ENCODE measurements around the gene C1orf159. TPM values are rescaled to one million over a fixed set of nuclear protein-coding genes. Genes with fewer than 3 reads are reported as not detected.

C1orf159 gene
- total RNA-seq, 2 donors from 2014 or later, result 4.4 to 4.6 TPM

GRCh38 chr1:1088029-1088800 lies 27.7 kb downstream of the C1orf159 start:
- H3K27ac ChIP-seq, result no peak overlapping the region
- no peak for DNase-seq (ENCODE audit: low spot score)
- no peaks in the 10 kb centered on the region for H3K9me3 ChIP-seq
- no peaks in the 10 kb centered on the region for H3K27me3 ChIP-seq
- H3K4me1 ChIP-seq, result no peaks in the 10 kb centered on the region
- no peak overlapping the region for H3K4me3 ChIP-seq
- no peaks in the 10 kb centered on the region for H3K36me3 ChIP-seq
- TF ChIP-seq, protein P1, sequence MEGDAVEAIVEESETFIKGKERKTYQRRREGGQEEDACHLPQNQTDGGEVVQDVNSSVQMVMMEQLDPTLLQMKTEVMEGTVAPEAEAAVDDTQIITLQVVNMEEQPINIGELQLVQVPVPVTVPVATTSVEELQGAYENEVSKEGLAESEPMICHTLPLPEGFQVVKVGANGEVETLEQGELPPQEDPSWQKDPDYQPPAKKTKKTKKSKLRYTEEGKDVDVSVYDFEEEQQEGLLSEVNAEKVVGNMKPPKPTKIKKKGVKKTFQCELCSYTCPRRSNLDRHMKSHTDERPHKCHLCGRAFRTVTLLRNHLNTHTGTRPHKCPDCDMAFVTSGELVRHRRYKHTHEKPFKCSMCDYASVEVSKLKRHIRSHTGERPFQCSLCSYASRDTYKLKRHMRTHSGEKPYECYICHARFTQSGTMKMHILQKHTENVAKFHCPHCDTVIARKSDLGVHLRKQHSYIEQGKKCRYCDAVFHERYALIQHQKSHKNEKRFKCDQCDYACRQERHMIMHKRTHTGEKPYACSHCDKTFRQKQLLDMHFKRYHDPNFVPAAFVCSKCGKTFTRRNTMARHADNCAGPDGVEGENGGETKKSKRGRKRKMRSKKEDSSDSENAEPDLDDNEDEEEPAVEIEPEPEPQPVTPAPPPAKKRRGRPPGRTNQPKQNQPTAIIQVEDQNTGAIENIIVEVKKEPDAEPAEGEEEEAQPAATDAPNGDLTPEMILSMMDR (IDR thresholded peaks at IDR 0.05), result no peak

DNA sequence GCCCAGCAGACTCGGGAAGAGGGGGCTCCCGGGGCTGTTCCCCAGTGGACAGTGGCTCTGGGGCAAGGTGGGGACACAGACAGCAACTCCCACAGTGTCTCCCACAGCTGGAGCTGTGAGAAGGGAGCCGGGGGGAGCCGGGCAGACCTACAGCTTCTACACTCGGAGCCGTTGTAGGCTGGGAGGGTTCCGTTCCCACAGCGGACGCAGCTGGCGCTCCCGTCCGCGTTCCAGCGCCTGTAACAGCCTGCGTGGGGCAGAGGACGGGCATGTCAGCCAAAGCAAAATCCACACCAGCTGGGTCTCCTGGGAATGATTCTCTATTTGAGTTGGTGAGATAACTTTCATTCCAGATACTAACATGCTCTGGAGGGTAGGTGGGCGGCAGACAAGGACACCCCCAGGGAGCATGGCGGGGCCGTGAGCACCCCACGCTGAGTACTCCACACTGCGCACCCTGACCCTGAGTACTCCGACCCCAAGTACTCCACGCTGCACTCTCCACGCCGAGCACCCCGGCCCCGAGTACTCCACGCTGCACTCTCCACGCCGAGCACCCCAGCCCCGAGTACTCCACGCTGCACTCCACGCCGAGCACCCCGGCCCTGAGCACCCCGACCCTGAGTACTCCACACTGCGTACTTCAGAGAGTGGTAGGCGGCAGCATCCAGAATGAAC lies 28.4 kb downstream of the C1orf159 start:
- TF ChIP-seq, protein P1 (IDR thresholded peaks at IDR 0.05), result no peak
- no peak for DNase-seq (ENCODE audit: low spot score)
- Histone ChIP-seq H3K36me3 (no peaks in the 10 kb centered on the region), H3K4me3 (no peak overlapping the region), H3K4me1 (no peaks in the 10 kb centered on the region), H3K27ac (no peak overlapping the region), H3K27me3 (no peaks in the 10 kb centered on the region), H3K9me3 (no peaks in the 10 kb centered on the region)

DNA sequence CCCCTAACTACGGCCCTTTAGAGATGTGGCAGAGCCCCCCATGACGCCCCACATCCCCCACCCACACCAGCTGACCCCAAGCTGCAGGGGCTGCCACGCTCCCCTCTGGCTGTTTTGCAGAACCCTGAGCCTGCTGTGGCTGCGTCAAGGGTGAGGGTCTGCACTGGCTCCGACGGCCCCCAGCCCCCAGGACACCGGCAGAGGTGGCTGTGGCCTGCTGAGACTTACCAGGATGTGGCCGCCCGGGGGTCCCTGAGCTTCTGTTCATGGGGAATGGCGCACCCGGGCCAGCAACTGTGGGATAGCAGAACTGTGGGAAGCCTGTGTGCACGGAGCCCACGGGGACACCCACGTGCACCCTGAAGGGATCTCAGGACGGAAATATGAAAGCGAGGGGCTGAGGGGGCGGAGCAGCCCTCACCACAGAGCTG lies 29.0 kb downstream of the C1orf159 start:
- Histone ChIP-seq H3K27ac (no peak overlapping the region), H3K27me3 (no peaks in the 10 kb centered on the region), H3K36me3 (no peaks in the 10 kb centered on the region), H3K9me3 (no peaks in the 10 kb centered on the region), H3K4me3 (no peak overlapping the region), H3K4me1 (no peaks in the 10 kb centered on the region)
- no peak for DNase-seq (ENCODE audit: low spot score)
- TF ChIP-seq, protein P1 (IDR thresholded peaks at IDR 0.05), result no peak

GRCh38 chr1:1085911-1086841 lies 29.7 kb downstream of the C1orf159 start:
- Histone ChIP-seq H3K9me3 (no peaks in the 10 kb centered on the region), H3K27ac (no peak overlapping the region), H3K4me3 (no peak overlapping the region), H3K27me3 (no peaks in the 10 kb centered on the region), H3K36me3 (no peaks in the 10 kb centered on the region), H3K4me1 (no peaks in the 10 kb centered on the region)
- DNase-seq (ENCODE audit: low spot score), result no peak
- TF ChIP-seq, protein P1 (IDR thresholded peaks at IDR 0.05), result no peak

DNA sequence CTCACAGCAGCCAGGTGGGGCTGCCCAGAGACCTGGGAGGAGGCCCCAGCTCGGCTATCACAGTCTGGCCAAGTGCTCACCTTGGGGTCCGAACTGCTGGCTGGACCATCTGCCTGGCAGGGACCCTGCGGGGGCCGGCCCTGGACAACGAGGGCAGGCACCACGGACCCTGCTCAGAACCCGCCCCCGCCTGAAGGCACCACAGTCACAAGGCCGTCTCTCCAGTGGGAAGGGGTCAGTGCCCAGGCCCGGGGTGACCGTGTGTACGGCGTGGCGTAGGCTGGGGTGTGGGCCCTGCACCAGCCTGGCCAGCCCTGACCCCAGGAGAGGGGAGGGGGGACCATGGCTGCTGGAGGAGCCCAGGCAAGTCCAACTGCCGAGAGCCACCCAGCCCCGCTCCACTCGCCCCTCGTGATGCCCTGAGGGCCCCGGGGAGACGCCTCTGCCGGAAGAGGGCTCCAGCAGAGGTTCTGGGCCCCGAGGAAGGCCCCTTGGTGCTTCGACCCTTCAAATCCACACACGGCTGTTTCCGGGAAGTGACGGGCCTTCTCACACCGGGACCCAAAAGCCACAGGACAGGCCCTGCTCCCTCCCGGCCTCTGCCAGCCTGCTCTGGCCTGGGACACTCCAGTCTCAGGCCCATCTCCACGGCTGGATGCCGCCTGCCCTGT lies 30.6 kb downstream of the C1orf159 start:
- Histone ChIP-seq H3K27ac (no peak overlapping the region), H3K27me3 (no peaks in the 10 kb centered on the region), H3K4me3 (no peak overlapping the region), H3K36me3 (no peaks in the 10 kb centered on the region), H3K9me3 (no peaks in the 10 kb centered on the region), H3K4me1 (peaks cover 0 to 1% of the 10 kb centered on the region in 2 donors)
- DNase-seq (ENCODE audit: low spot score), result no peak
- TF ChIP-seq, protein P1 (IDR thresholded peaks at IDR 0.05), result no peak

Data from right atrium auricular region (tissue), 2 donors.